Fibroblast of mammary gland (primary cell): ENCODE results near the gene SLC25A22.

Experiments
- DNase-seq: peaks from one replicate; pipeline ENCODE4 v3.0.0-alpha.2; 2010; ENCODE audit warnings: low read depth
- H3K4me3 ChIP-seq: 2 replicates; pipeline ENCODE4 v1.5.1; 2011; ENCODE audit warnings: low read depth, mild to moderate bottlenecking, low read length, moderate library complexity; ENCODE audit not compliant: control insufficient read depth
- CTCF ChIP-seq: conservative IDR thresholded peaks from 2 replicates; pipeline ENCODE4 v1.5.1; 2011; ENCODE audit warnings: low read depth, low read length, inconsistent platforms; ENCODE audit not compliant: control insufficient read depth, insufficient read depth

Gene SLC25A22

GRCh38 chr11:816433-816779, 18.3 kb upstream of the SLC25A22 start:
- no peak overlapping the region for H3K4me3 ChIP-seq
- TF ChIP-seq CTCF, result no peak
- DNase-seq, result no peak

- no peak for DNase-seq
- H3K4me3 ChIP-seq, result no peak overlapping the region
- no peak for TF ChIP-seq CTCF
Measured at GRCh38 chr11:815675-816432, 17.8 kb upstream of the SLC25A22 start.

- no peak for TF ChIP-seq CTCF
- H3K4me3 ChIP-seq, result no peak overlapping the region
- DNase-seq, result peak; percentile 31
Measured at GRCh38 chr11:813456-814096, 15.5 kb upstream of the SLC25A22 start.

GRCh38 chr11:813072-813455, 15.0 kb upstream of the SLC25A22 start:
- DNase-seq, result no peak
- TF ChIP-seq CTCF, result no peak
- no peak overlapping the region for H3K4me3 ChIP-seq

GRCh38 chr11:812390-812789, 14.3 kb upstream of the SLC25A22 start:
- no peak overlapping the region for H3K4me3 ChIP-seq
- no peak for TF ChIP-seq CTCF
- DNase-seq, result no peak

GRCh38 chr11:811446-812245, 13.6 kb upstream of the SLC25A22 start:
- peak overlapping the region; percentile 92 for H3K4me3 ChIP-seq
- TF ChIP-seq CTCF, result peak; percentile 4
- peak; percentile 32 for DNase-seq
